ENCODE data around the gene DNAJA3. TPM values are rescaled to one million over a fixed set of nuclear protein-coding genes. Genes with fewer than 3 reads are reported as not detected.

DNAJA3 gene
- total and polyA plus RNA-seq, 9 of the 15 experiments (the other 6 are each of a cell fraction or from before 2014, with no cell fraction given): 8.1 to 105 (median 79.0) TPM

DNA sequence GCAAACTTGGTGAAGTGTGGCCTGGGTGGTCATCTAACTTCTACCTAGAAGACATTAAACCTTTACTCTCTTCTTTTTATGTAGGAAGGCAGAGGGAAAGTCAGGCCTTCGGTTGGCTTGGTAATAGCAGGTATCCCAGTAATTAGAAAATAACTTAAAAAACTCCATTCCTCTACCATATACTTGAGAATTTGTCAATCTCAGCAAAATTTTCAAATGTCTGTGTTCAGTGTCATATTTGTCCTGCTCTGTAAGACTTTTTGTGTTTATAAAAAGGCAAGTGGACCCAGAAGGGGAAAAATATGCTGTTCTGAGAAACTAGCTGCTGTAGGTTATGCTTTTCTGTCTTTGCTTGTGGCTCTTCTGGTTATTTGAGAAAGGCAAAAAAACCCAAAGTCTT, 56.3 kb downstream of the DNAJA3 start:
- peak; percentile 84 for TF ChIP-seq MAFK (IDR thresholded peaks at IDR 0.05; ENCODE audit: low read length)
- peak; percentile 92 for TF ChIP-seq ZNF316 (IDR thresholded peaks at IDR 0.05)
- TF ChIP-seq SAFB (IDR thresholded peaks at IDR 0.05; ENCODE audit: borderline replicate concordance, low read depth, low read length): no peak
- TF ChIP-seq MAFF (IDR thresholded peaks at IDR 0.05; ENCODE audit: low read length): peak; percentile 85
- TF ChIP-seq C11orf30 (IDR thresholded peaks at IDR 0.05; ENCODE audit: low read depth): peak; percentile 80
- TF ChIP-seq DNMT1 (IDR thresholded peaks at IDR 0.05): no peak
- peak; percentile 74 for TF ChIP-seq MAFG (tag; conservative IDR thresholded peaks at IDR 0.05)
- H3K9me1 ChIP-seq (ENCODE audit: control insufficient read depth, insufficient read depth, low read length): peaks cover 7% of the 10 kb centered on the region
- 60% methylated on average over 1 of the region's 1 CpG for WGBS (ENCODE audit: insufficient coverage, low coverage, missing lambda C conversion rate)
- peaks cover 50% of the 10 kb centered on the region for H3K36me3 ChIP-seq (ENCODE audit: control insufficient read depth, insufficient read depth, low read length)
- no peak overlapping the region for H3K4me3 ChIP-seq
- BruUV-seq (replicated peaks): no TSS peak
- ChIA-PET POLR2A (interaction anchor here (2.5 kb wide), 1 partner anchor 9 kb away, joined by 12 read pairs; no protein-coding TSS in a partner anchor), CTCF (ENCODE audit: low intra/inter-chr PET ratio) (no interaction called here)
- H3K4me2 ChIP-seq (ENCODE audit: insufficient read depth, low read length): no peak overlapping the region
- in situ Hi-C loops (cut with MboI) (no loop called here), intact Hi-C loops (cut with micrococcal nuclease) (no loop called here)
- no peak for ATAC-seq
- no peak overlapping the region for H3K27ac ChIP-seq (ENCODE audit: extremely low read depth, low read depth, low read length)
- no peak overlapping the region for H2AFZ ChIP-seq (ENCODE audit: low read depth, low read length)
- H3K27me3 ChIP-seq (ENCODE audit: control insufficient read depth in 2 of 2, insufficient read depth in 2 of 2, low read length in 2 of 2): no peaks in the 10 kb centered on the region
- H3K4me1 ChIP-seq (replicated peaks in 1 of 2; ENCODE audit: control insufficient read depth in 2 of 2, insufficient read depth in 2 of 2, low read length in 2 of 2): peaks cover 2 to 3% of the 10 kb centered on the region in 2 experiments; a peak in 2 of 5 replicates
- no peak for FAIRE-seq
- no peak overlapping the region for H3K9ac ChIP-seq (ENCODE audit: insufficient read depth in 1 of 2, low read depth in 2 of 2, low read length in 2 of 2)
- DNase-seq (ENCODE audit: extremely low read depth in 1 of 4, low spot score in 3 of 4): no peak
- no peaks in the 10 kb centered on the region for H4K20me1 ChIP-seq (replicated peaks; ENCODE audit: control insufficient read depth, insufficient read depth, low read length)
- H3K9me3 ChIP-seq (replicated peaks; ENCODE audit: control insufficient read depth, insufficient read depth, low read depth, low read length): no peaks in the 10 kb centered on the region
- H3K79me2 ChIP-seq (ENCODE audit: control insufficient read depth, insufficient read depth, low read length): peaks cover 49% of the 10 kb centered on the region
